NK-92 (cell line): ENCODE measurements around the gene PMM1.
"Not testable (repeated sequence)": the region's sequence is repeated elsewhere in the genome, so short reads cannot be mapped to it uniquely, and the experiment has no call there.

Experiments
- DNase-seq: peaks from one replicate; lab custom pipeline; 2025; ENCODE audit not compliant: unreplicated experiment; lab: John Stamatoyannopoulos, UW

PMM1 gene

DNA sequence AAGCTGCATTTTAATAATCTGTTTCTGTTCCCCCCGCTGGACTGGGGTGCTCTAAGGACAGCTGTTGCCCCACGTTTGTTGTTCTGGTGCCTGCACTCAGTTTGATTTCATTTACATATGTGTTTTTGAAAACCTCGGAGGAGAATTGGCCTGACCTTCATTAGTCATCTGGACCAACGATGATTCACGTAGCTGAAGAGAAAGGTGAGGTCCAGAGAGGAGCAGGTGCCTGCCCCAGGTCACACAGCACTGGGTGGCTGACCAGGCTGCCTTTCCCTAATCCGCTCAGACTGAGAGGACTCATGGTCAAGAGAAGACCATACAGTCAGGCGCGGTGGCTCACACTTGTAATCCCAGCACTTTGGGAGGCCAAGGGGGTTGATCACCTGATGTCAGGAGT, 25.1 kb downstream of the PMM1 start:
- no peak for DNase-seq

DNA sequence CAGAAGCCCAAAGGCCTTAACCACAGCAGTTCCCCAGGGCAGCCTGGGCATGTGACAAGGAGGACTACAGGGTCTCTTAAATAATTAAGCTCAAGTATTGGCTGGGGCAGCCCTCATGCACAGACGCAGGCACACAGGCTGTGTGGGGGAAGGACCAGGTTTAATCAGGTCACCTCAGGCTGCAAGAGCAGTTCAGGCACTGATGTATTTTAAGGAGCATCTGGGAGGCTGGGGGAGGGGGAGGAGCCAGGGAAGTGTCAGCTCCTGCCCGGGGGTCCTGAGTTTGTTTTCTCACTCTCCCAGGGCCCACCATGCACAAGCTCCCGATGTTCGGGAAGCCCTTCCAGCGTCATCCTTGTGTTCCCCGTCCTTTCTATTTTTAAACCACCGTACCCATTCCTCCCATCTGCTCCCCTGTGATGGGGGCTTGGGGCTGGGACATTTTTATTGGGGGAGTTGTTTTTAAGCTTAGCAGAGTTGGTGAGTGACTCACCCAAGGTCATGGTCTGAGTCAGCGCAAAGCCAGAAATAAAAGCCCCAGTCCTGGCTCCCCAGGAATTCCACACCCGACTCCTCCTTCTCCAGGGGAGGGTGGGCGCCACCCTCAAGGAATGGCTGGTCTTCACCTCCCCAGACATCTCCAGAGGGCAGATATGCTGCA, 26.5 kb downstream of the PMM1 start:
- no peak for DNase-seq

DNA sequence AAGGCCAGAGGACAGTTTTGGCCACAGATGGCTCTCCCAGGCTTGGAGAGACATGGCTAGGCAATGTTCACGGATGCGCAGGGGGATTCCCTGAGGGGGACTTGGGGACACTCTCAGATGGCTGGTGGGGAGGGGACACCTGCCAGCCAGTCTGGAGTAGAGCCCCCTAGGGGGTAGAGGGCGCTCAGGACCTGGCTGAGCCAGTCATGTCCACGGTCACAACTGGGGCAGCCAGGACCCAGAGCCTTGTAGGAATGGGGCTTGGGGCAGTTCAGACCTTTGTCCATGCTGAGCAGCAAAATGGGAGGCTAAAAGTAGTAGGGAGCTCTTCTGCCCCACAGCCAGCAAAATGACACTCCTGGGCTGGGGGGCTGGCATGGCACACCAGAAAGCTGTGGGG, 27.2 kb downstream of the PMM1 start:
- DNase-seq = no peak

DNA sequence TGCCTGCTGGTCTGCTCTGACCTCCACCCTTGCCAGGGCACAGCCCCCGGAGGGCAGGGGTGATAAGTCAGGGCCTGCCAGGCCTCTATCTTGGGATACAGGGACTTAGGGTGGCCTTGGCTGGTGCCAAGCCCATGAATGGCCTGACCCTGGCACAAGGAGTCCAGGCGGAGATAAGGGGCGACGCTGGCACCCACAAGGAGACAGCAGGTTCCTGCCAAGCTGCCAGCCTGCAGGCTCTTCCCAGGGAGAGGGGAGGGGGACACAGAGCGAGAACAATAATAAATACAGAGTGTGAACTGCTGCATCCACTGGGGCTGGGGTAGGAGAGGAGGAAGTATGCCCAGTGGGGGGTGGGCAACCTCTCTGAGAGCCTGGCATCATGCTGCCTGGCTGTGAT, 27.9 kb downstream of the PMM1 start:
- DNase-seq = no peak

DNA sequence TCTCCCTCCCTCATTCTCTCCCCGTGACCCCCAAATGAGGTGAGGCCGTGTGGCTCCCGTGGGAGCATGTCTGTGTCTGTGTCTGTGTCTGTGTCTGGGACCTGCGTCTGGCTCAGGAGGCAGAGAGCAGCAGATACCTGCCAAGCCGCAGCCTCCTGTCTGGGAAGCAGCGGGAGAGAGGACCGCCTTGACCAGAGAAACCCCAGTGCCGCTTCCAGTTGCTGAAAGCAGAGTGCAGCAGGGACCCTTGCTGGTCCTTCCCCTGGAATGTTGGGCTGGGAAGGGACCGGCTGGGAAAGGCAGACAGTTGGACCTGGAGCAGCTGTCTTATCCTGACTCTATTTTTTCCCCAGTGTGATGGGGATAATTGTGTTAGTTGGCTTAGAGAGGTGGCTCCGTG, 28.3 kb downstream of the PMM1 start:
- no peak for DNase-seq

DNA sequence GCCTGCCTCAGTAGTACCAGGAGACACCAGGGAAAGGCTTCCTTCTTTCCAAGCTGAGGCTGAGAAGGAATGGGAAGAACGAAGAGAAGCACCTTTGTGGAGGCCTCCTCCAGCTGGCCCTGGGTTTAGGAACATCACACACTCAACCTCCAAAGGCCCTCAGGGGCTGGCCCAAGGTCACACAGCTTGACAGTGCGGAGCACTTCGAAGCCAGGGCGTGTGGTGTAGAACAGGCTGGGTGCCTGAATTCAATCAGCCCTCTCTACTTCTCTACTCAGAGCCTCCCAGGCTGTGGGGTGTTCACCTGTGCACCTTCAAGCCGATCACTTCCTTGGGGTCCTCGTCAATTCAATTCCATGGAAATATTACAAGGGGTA, 29.6 kb downstream of the PMM1 start:
- DNase-seq = no peak

DNA sequence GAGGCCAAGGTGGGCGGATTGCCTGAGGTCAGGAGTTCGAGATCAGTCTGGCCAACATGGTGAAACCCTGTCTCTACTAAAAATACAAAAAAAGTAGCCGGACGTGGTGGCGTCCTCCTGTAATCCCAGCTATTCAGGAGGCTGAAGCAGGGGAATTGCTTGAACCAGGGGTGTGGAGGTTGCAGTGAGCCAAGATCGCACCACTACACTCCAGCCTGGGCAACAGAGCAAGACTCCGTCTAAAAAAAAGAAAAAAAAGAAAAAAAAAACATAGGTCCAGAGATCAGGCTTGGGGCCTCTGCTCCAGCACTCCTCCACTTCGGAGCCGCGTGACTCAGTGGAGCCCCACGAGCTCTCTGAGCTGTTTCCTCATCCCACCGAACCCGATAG, 31.4 kb downstream of the PMM1 start:
- not testable (repeated sequence) for DNase-seq

DNA sequence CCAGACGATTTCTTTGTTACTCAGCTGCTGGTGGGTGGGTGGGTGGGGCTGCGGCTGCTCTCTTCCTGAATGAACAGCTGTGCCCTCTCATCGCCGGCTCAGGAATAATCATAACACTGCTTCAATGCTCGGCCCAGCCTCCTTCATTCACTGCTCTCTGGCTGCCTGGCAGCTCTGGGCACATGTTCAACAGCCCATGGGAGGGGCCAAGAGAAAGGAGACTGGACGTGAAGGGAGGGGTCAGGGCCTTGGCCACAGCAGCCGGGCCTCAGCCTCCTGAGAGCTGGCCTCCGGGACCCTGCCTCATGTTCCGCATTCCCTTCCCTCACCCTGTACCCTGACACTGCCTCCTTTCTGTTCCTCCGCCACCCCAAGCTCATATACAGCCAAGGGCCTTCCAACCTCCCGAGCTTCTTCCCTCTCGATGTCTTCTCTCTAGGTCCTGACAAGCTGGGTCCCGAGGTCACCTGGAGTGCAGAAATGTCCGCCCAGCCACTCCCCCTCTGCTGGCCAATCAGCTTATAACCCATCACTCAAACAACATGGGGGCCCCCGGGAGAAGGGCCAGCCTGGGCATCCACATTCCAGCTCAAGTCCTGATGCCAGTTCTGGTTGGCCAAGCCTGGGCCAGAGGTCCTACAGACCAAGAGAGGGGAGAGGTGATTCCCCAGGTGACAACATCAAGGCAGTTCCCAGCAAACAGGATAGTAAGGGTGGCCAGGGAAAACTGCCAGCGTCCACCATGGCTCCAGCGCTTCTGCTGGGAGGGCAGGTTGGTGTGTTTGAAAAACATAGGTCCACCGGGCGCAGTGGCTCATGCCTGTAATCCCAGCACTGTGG, 32.0 kb downstream of the PMM1 start:
- DNase-seq = no peak

DNA sequence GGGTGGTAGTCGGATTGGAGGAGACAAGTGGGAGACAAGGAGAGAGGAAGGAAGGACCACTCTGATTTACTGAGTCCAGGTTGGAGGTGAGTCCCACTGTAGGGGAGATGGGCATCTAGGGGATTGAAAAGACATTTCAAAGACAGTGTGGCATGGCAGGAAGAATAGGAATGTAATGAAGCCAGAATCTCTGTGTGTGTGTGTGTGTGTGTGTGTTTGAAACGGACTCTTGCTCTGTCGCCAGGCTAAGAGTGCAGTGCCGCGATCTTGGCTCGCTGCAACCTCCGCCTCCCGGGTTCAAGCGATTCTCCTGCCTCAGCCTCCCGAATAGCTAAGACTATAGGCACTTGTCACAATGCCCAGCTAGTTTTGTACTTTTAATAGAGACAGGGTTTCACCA, 33.1 kb downstream of the PMM1 start:
- DNase-seq = no peak

DNA sequence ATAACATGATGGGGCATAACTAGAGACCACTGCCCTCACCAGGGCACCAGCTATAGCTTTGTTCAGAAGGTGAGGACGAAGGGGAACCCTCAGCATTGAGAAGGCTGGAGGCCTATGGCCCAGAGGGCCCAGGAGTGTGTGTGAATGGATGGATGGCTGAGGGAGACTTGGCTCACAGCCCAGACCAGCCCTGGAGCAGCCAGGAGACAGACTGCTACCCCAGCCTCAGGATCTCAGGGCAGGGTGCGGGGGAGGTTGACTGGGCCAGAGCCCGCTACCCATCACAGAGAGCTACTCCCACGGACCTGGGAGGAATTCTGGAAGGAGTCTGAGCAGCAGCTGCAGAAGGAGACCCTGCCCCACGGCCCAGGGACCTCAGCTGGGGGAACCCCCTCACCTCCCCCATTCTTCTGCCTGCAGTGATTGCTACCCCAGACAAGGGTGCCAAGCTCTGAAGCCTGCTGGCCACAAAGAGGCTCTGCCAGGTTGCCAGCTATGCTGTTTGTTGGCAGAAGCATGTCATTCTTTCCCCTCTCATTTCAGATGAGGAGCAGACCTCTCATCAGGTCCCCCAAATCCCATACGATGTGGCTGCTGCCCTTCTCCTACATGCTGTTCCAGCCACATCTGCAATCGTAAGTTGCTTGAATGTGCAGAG, 34.2 kb downstream of the PMM1 start:
- no peak for DNase-seq

DNA sequence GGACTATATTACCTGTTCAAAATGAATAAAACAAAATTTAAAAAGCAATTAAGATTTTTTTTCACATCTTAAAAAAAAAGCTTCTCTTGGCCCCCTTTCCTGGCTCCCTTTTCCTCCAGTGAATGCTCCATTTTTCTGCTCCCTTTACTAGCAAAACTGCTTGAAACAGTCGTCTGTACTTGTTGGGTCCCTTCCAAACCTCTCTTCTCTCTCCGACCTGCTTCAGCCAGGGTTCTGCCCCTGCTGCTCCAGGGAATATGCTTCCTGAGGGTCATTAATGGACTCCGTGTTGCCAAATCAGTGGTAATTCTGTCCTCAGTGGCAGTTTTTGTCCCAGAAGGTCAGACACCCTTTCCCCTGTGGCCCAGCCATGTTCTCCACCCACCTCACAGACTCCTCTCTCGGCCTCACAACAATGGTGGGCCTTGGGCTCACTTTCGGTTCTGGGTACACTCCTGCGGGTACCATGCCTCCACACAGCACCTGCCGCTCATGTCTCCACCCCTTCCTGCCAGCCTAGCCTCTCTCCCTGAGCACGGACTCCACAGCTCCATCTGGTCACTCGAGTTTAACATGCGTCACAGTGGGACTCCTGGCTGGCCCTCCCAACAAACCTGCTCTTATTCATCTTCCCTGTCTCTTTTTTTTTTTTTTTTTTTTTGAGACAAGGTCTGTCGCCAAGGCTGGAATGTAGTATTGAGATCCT, 37.6 kb downstream of the PMM1 start:
- no peak for DNase-seq

DNA sequence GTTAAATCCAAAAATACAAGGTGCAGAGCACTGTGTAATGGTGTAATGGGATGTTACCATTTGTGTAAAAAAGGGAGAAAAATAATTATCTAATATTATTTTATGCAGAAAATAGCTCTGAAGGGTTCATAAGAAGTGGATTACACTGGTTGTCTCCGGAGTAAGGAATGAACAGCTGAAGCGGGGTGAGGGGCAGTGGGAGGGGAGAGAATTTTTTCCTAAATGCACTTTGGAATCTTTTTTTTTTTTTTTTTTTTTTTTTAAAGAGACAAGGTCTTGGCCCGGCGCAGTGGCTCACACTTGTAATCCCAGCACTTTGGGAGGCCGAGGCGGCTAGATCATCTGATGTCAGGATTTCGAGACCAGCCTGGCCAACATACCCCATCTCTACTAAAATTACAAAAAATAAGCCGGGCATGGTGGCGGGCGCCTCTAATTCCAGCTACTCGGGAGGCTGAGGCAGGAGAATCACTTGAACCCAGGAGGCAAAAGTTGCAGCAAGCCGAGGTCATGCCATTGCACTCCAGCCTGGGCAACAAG, 38.6 kb downstream of the PMM1 start:
- no peak for DNase-seq

DNA sequence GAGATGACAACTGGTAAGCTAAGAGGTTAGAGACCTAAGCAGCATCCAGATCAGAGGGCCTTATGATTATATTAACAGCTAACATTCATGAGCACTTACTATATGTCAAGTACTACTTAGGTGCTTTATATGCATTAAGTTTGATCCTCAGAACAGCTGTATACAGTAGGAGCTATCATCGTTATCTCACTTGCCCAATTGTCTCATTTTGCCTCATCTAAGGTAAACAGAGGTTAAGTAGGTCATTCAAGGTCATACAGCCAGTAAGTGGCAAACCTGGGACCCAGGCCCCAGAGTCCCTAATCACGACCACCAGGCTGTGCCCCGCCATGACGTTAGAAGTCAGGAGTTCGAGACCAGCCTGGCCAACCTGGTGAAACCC, 40.8 kb downstream of the PMM1 start:
- no peak for DNase-seq

DNA sequence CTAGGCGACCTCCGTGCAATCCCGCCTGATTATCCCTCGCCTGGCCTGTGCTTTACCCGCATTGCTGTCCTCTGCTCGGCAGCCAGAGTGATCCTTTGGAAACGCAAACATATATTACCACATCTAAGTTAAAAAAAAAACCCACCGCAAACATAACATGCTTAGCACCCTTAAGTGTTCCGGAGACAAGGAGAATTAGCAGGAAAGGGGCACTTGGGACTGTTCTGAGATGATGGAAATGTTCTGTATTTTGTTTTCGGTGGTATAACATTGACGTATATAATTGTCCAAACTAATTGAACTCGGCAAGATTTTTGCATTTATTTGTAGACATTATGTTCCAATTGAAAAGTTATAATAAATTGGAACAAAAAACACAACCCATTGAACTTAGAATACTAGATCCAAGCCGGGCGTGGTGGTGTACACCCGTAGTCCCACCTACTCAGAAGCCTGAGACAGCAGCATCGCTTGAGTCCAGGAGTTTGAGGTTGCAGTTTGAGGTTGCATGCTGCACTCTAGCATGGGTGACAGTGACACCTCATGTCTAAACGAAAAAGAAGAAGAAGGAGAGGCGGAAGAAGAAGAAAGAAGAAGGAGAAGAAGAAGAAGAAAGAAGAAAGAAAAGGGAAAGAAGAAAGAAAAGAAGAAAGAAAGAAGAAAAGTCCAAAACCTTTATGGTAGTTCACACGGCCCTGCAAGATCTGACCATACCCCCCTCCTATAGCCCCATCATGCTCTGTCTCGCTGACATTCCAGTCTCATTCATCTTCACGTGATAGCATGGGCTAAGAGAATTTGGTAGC, 44.8 kb downstream of the PMM1 start:
- DNase-seq = no peak

DNA sequence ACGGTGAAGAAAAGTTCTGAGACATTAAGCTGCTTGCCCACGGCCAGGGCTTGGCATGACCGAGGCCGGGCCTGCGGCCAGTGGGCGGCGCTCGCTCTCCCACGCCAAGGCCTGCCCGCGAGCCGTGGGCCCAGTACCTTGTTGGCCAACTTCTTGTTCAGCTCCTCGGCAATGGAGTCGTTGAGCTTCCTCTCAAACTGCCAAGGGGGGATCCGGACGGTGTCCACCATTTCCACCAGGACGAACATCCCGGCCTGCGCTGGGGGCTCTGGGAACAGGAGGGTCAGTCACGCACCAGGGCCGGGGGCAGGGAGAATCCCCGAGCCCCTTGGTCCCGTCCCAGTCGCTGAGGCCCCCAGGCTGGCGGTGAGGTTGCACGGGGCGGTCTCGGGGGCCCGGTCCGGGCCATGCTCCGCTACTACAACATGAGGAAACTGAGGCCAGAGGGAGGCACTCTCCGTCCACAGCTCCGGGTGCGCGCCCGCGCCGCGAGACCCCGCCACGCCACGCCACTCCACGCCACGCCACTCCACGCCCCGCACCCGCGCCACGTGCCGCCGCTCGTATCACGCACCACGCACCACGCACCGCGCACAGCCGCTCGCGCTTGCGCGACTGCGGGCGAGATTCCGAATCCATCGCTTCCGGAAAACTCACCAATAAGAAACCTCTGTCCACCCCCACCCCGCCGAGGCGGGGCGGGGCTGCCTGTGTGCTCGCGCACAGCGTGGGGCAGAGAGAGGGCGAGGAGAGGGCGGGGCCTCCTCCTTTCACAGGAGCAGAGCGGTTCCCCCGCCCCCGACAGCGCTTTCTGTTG, 45.6 kb downstream of the PMM1 start, which contains the start of gene POLR3H:
Gene POLR3H (minus strand): TSS at position 617 of the 817 bp plus-strand sequence. CDS start 369 bp downstream, at position 248.
- DNase-seq = peak; percentile 74

DNA sequence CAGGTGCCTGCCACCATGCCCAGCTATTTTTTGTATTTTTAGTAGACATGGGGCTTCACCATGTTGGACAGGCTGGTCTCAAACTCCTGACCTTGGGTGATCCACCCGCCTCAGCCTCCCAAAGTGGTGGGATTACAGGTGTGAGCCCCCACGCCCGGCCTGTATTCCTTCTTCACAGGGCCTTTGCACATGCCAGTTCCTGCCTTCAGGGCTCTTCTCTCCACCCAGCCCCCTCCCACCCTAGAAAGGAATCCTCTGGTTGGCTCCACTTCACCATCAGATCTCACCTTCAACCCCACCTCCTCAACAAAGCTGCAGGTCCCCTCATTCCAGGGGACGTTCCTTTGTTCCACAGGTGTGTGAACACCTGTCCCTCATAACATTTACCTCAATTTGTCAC, 47.4 kb downstream of the PMM1 start:
- no peak for DNase-seq

DNA sequence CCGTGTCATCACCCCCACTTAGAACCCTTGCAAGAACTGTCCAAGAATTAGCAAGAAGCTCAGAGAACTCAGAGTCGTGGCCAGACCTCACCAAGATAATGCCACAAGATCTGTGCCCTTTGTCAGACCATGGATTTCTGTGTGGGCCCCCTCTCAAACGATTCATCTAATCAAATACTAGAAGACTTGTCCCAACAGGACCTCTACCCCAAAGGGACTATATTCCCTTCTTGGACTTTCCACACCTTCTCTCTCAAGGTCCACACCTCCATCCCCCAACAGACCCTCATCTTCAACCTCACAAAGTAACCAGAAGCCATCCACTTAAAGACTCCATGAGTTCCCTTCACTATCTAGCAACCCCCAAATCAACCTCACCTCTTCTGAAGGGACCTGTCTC, 48.2 kb downstream of the PMM1 start:
- DNase-seq = no peak

DNA sequence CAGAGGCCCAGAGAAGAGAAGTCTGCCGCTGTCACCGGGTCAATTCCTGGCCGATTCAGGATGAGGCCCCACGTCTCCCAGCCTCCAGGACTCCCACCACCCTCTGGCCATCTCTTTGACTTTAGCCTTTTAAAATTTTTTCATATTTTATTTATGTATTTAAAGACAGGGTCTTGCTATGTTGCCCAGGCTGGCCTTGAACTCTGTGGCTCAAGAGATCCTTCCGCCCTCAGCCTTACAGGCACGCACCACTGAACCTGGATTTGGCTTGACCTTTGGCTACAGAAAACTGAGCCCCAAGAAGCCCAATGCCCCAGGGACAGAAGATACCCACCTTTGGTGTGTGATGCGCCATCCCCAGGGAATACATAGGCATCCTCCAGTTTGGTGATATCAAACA, 49.3 kb downstream of the PMM1 start:
- DNase-seq = no peak

DNA sequence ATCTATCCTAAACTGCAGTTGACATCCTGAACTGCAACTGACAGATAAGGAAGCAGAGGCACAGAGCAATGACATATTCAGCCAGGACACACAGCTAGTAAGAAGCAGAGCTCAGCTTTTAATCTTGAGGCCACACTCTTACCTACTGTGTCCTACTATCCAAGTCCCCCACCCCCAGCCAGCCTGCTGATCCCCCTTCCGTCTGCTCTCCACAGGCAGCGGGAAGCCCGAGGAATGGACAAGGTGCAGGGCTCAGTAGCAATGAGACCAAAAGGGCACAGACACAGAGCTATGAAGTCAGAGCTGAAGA, 49.7 kb downstream of the PMM1 start:
- DNase-seq = no peak
